Stimulated activated naive B cell treated with anti-CD40 and anti-IgM and Interleukin-4, amounts not matched to agents 10 μg/mL and 1 μg/mL and 100 μg/mL, for 72 hours (primary cell): ENCODE measurements around the gene IGF1.

ENCODE experiments used
- ATAC-seq, 2 donors: fragments of 150-1000 bp; cut with Tn5 transposase; replicated peaks; 2 replicates each; pipeline ENCODE4 v1.10.0; 2021; ENCODE audit warnings: moderate library complexity in 1 of 2
- DNase-seq: peaks from one replicate; pipeline ENCODE4 v3.0.0; 2021
- H3K27ac Mint-ChIP-seq: one replicate; pipeline ENCODE4 v1.8.0; 2022; ENCODE audit warnings: mild to moderate bottlenecking, mixed read lengths
- H3K27me3 Mint-ChIP-seq, 2 donors: one replicate each; pipeline ENCODE4 v1.8.0; 2022; ENCODE audit warnings: mixed read lengths in 2 of 2
- H3K36me3 Mint-ChIP-seq, 2 donors: one replicate each; pipeline ENCODE4 v1.8.0; 2022; ENCODE audit warnings: mixed read lengths in 2 of 2, mild to moderate bottlenecking in 1 of 2
- H3K4me1 Mint-ChIP-seq, 2 donors: one replicate each; pipeline ENCODE4 v1.8.0; 2022; ENCODE audit warnings: mixed read lengths in 2 of 2, mild to moderate bottlenecking in 1 of 2
- H3K4me3 Mint-ChIP-seq, 2 donors: one replicate each; pipeline ENCODE4 v1.8.0; 2022; ENCODE audit warnings: mild to moderate bottlenecking in 2 of 2, mixed read lengths in 2 of 2, moderate library complexity in 1 of 2
- H3K9me3 Mint-ChIP-seq, 2 donors: one replicate each; pipeline ENCODE4 v1.8.0; 2022; ENCODE audit warnings: mixed read lengths in 2 of 2, mild to moderate bottlenecking in 1 of 2

Gene IGF1

DNA sequence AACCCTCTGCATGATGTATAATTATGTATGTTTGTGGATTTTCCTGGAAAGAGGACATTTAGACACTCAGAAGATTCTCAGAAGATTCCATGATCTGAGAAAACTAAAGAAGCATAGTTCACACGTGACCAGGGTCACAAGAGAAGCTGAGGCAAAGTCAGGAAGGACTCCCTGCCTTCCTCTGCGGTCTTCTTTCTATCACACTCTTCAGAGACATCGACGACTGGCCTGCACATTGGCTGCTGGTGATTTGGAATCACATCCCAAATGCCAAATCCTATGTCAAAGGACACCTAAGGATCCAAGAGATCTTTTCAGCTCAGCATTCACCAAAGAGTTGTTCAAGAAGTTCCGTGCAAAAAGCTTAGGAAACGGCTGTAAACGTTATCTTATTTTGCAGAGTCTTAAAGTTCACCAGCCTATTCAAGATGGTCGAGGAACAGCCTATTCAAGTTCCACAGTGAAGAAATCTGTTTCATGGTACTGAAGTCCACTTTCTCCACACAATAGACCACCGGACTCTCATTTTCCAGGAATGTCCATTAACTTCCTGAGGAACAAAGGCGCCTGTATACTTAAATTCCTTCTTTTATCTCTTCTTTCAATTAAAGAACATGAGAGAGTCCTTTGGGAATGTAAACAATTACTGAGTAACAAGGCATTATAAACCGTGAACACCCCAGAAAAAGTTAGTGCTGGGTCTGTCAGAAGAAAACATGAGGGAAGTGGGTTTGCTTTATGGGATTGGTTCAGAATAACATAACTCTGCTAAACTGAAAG, 42.1 kb downstream of the IGF1 start:
- Mint-ChIP-seq H3K4me3 (no peak overlapping the region), H3K4me1 (no peaks in the 10 kb centered on the region), H3K9me3 (no peaks in the 10 kb centered on the region), H3K36me3 (no peaks in the 10 kb centered on the region), H3K27ac (no peak overlapping the region), H3K27me3 (peaks cover 0 to 21% of the 10 kb centered on the region in 2 donors)
- DNase-seq = no peak
- no peak for ATAC-seq

DNA sequence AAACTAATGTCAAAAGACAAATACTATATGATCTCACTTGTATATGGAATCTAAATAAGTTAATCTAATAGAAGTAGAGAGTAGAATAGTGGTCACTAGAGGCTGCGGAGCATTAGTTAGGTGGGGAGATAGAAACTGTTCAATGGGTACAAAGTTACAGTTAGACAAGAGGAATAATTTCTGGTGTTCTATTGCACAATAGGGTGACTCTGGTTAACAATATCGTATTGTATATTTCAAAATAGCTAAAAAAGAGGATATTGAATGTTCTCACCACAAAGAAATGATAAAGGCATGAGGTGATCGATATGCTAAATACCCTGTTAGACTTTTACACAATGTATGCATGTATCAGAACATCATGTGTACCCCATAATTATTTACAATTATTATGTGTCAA, 42.9 kb downstream of the IGF1 start:
- Mint-ChIP-seq H3K27me3 (peaks cover 0 to 21% of the 10 kb centered on the region in 2 donors), H3K4me3 (no peak overlapping the region), H3K4me1 (no peaks in the 10 kb centered on the region), H3K27ac (no peak overlapping the region), H3K36me3 (no peaks in the 10 kb centered on the region), H3K9me3 (no peaks in the 10 kb centered on the region)
- DNase-seq = no peak
- ATAC-seq = no peak

DNA sequence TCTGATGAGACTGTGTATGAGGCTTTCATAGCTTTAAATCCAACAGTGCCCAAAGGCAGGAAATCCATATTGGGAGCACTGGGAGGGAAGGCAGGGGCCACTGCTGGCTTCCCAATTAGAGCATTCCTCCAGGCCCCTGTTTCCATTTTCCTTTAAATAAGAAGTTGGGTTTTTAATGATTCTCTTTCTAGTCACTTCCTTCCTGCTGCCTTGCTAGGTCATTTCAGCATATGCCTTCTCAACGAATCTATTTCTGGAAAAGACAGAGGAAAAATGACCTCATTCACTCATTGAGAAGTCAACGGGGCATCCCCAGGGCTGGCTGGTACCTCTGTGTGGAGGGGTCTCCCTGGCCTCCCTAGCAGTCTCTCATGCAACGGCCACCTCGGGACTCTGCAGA, 43.5 kb downstream of the IGF1 start:
- ATAC-seq (no peak), DNase-seq (no peak)
- Mint-ChIP-seq H3K4me3 (no peak overlapping the region), H3K4me1 (no peaks in the 10 kb centered on the region), H3K9me3 (no peaks in the 10 kb centered on the region), H3K27ac (no peak overlapping the region), H3K36me3 (no peaks in the 10 kb centered on the region), H3K27me3 (peaks cover 0 to 21% of the 10 kb centered on the region in 2 donors)

DNA sequence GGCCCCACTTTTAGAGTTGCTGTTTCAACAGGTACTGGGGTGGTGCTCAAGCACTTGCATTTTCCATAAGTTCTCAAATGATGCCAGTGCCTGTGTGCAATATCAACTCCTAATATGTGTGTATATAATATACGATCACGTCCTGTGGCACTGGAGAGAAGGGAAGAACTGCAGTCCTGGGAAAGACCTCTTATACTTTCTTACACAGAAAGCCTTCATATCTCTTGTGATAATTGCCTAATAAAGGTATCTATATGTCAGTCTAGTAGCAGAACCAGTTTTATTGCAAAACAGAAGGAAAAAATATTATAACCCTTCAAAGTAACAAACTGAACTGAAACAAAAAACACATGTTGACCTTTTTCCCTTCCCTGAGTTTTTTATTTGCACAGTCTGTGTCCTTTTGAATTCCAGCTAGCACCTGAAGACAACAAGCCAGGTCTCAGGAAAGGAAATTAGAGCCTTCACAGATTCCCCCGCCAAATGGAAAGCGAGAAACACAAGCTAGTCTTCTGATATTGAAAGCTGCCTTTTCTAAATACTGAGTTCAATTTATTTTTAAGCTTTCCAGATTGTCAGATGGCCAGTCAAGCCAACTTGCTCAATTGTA, 44.4 kb downstream of the IGF1 start:
- DNase-seq (no peak), ATAC-seq (no peak)
- Mint-ChIP-seq H3K36me3 (no peaks in the 10 kb centered on the region), H3K4me1 (no peaks in the 10 kb centered on the region), H3K27me3 (peaks cover 0 to 18% of the 10 kb centered on the region in 2 donors), H3K4me3 (no peak overlapping the region), H3K9me3 (no peaks in the 10 kb centered on the region), H3K27ac (no peak overlapping the region)

DNA sequence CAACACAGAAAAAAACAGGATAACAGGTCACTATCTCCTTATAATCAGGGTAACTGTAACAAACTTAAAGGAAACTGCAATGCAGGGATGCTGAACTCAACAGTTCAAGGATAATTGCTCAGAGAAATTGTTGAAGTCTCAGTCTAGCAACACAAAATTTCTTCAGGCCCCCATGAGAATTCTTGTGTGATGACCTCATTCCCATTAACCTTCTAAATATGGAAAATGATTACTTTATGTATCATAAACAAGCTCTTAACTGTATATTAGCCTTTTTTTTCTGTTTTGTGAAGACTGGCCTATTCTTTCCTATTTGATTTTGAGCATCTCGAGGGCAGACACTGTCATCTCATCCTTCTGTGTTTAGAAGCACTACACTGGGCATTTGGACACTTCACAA, 47.1 kb downstream of the IGF1 start:
- Mint-ChIP-seq H3K4me1 (no peaks in the 10 kb centered on the region), H3K4me3 (no peak overlapping the region), H3K9me3 (no peaks in the 10 kb centered on the region), H3K36me3 (no peaks in the 10 kb centered on the region), H3K27ac (no peak overlapping the region), H3K27me3 (peaks cover 0 to 13% of the 10 kb centered on the region in 2 donors)
- DNase-seq = no peak
- no peak for ATAC-seq

DNA sequence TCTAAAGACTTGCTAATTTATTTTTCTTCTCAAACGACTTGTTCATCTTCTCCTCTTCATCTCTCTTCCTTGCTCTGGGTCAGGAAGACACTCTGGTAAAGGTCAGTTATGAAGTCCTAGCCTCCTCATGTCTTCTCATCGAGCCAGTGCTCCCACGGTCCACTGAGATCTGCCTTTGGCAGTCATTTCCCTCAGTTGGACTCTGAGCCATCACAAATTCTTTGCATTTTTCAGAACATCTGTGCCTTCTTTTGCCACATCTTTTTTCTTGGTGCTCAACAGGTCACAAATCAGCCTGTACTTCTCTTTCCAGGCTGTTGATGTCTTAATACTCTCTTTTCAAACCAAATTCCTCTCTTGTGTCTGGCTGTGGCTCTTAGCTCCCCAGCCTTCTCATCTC, 49.7 kb downstream of the IGF1 start:
- no peak for ATAC-seq
- no peaks in the 10 kb centered on the region for H3K4me1 Mint-ChIP-seq
- peaks cover 0 to 7% of the 10 kb centered on the region in 2 donors for H3K27me3 Mint-ChIP-seq

DNA sequence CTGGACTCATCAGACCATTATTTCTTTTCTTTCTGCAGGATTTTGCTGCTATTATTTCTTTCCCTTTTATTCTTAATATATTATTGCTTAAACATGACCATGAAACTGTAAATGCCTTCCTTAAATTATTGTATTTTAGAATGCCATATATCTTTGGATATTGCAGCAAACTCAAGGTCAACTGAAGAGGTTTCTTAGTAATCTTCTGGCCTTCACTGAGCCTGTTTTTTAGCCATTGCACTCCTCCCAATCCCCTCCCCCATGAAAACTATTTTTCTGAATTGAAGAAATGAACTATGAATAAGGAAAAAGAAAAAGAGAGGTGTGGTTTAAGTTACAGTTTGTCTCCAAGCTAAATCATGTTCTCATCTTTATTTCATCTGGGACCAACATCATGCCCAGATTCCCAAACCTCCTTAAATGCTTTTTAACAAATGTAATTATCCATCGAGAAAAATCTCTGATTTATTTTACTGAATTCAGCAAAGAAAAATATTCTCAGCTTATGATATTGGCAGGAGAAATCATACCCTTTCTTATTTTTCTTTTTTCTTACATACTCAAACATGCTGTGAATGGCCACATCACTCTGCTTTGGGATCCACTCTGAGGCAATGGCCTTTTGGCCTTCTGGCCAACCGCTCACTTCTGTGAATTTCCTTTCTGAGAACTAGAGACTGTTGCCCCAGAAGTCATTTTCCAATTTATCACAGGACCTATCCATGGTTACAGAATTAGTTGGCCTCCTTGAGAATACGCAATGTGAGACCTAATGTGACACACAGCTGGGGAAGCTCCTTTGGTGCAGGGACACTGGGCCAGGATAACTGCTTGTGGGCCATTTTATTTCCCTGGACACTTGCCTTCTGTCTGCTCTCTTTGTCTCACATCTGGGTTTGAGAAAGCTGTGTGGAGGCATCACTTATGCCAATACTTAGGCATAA, 50.9 kb downstream of the IGF1 start:
- Mint-ChIP-seq H3K4me1 (no peaks in the 10 kb centered on the region), H3K27ac (no peak overlapping the region)
- ATAC-seq = no peak

More for the DNA sequence above, 49.7 kb downstream of the IGF1 start:
- no peaks in the 10 kb centered on the region for H3K36me3 Mint-ChIP-seq
- DNase-seq = no peak
- H3K4me3 Mint-ChIP-seq = no peak overlapping the region
- H3K9me3 Mint-ChIP-seq = no peaks in the 10 kb centered on the region
- no peak overlapping the region for H3K27ac Mint-ChIP-seq

DNA sequence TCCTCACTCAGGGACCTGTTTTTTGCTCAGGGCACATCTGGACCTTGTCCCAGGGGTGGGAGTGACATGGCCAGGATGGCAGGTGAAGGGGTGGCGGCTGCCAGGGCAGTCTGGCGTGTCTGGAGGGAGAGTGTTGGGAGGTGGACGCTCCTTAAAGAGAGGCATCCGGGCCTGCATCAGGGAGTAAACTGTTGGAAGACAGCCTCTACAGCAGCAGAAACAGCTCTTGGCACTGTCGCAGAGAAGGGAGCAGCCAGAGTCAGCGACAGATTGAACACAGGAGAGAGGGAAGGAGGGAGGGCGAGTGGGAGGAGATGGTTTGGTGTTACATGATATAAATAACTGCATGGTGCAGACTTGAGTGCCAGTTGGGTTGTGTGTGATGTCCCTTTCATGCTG, 52.8 kb downstream of the IGF1 start:
- no peak overlapping the region for H3K27ac Mint-ChIP-seq
- DNase-seq (no peak), ATAC-seq (no peak)
- H3K36me3 Mint-ChIP-seq = no peaks in the 10 kb centered on the region
- H3K27me3 Mint-ChIP-seq = peaks cover 5 to 13% of the 10 kb centered on the region in 2 donors
- no peak overlapping the region for H3K4me3 Mint-ChIP-seq
- H3K9me3 Mint-ChIP-seq = no peaks in the 10 kb centered on the region
- no peaks in the 10 kb centered on the region for H3K4me1 Mint-ChIP-seq

More for the DNA sequence above, 50.9 kb downstream of the IGF1 start:
- DNase-seq = no peak
- Mint-ChIP-seq H3K27me3 (peaks cover 5 to 13% of the 10 kb centered on the region in 2 donors), H3K9me3 (no peaks in the 10 kb centered on the region), H3K4me3 (no peak overlapping the region), H3K36me3 (no peaks in the 10 kb centered on the region)

DNA sequence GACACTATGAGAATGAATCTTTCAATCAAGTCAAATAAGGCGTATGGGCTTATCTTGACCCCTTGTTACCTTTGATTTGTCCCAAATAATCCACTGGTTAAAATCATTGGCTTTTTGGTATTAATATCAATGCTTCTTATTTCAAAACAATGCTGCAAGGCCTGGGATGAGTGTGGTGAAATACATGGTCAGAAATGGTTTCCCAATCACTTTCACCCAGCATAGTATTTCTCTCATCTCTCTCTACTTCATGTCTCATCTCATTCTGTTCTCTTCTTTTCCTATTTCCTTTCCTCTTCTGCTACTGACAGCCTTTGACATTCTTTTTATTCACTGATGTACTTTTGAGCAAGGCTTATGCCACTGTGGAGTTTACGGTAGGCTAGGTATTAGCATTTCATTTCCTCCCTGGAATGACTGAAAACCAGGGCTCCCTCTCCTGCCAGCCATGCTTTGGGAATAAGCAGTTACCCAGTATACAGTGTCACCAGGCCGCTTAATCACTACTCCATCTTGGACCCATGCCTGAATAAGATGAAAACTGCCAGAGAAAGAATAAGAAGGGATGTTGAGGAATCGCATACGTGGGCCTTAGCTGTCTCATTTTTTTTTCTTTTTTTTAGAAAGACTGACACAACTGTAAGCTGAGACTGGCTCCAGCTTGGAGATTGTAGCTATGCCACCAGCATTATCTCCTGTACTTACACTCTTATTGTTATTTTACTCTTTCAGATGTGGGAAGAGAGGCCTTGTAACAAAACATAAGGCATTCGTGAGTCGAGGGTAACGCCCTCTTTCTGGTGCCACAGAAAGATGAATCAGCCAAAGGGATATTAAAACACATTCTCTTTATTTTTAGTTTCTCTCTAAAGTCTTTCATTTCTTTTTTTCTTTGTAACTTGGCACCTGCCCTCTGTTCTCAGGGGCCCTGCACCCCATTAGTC, 53.5 kb downstream of the IGF1 start:
- Mint-ChIP-seq H3K9me3 (no peaks in the 10 kb centered on the region), H3K27ac (no peak overlapping the region), H3K36me3 (no peaks in the 10 kb centered on the region), H3K4me1 (no peaks in the 10 kb centered on the region), H3K4me3 (no peak overlapping the region), H3K27me3 (peaks cover 5 to 13% of the 10 kb centered on the region in 2 donors)
- ATAC-seq = no peak
- no peak for DNase-seq

DNA sequence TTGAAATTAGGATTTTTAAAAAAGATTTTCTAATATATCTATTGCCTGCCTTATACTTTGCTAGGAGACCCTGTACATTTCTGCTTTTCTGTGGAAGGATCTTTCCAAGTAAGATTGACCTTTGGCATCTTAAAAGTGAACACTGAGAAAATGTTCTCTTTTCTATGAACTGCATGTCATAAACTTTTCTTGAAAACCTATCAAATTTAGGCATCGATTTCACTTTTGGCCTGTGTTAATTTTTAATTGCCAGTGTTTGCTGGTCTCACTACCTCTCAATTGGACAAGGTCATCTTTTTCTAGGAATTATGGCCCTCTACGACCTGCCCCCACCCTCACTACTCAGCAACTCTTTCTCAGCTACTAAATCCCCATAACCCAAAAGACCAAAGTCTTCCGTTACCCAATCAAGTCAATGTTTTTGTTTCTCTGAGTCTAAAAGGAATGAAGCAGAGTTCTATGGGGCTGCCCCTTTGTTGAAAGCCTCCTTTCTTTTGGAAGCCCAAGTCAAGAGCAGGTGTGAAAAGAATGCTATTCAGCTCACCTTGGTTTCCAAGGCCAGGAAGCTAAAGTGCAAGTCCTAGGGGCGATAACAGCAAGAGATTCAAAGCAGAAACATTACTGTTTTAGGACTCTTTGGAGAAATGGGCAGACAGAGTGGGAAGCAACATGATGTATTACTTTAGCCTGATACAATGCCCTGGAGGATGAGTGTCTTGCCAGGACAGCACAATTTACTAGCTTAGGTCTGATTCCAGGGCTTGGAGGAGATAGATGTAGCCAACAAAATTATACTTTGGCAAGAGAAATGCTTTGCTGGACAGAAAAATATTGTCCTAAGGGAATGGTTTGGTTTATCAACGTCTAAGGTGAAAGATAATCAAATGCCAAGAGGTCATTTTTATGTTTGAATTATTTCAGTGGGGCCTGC, 55.0 kb downstream of the IGF1 start:
- H3K9me3 Mint-ChIP-seq = no peaks in the 10 kb centered on the region
- peaks cover 5 to 6% of the 10 kb centered on the region in 2 donors for H3K27me3 Mint-ChIP-seq
- no peaks in the 10 kb centered on the region for H3K36me3 Mint-ChIP-seq
- ATAC-seq = no peak
- no peaks in the 10 kb centered on the region for H3K4me1 Mint-ChIP-seq
- H3K27ac Mint-ChIP-seq = no peak overlapping the region
- no peak overlapping the region for H3K4me3 Mint-ChIP-seq
- DNase-seq = no peak

DNA sequence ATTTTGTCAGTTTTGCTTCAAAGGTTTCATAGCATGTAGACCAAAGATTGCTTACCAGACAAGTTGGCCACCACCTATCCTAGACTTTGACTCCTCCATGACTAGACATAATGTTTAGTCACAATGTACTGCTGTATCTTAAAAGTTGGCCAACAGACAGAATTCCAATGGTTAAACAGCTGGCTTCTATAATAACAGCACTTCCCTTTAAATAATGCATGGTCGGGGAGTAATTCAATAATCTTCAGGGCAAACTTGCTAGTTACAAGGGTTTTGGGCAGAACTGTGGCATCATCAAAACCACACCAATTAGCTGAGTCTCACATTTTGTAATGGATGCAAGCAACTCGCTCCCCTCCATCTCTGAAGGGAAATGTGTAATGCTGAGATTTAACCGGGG, 56.9 kb downstream of the IGF1 start:
- ATAC-seq (no peak), DNase-seq (no peak)
- no peak overlapping the region for H3K4me3 Mint-ChIP-seq
- H3K9me3 Mint-ChIP-seq = no peaks in the 10 kb centered on the region
- H3K27ac Mint-ChIP-seq = no peak overlapping the region
- H3K36me3 Mint-ChIP-seq = no peaks in the 10 kb centered on the region
- H3K27me3 Mint-ChIP-seq = peaks cover 5 to 6% of the 10 kb centered on the region in 2 donors
- no peaks in the 10 kb centered on the region for H3K4me1 Mint-ChIP-seq

DNA sequence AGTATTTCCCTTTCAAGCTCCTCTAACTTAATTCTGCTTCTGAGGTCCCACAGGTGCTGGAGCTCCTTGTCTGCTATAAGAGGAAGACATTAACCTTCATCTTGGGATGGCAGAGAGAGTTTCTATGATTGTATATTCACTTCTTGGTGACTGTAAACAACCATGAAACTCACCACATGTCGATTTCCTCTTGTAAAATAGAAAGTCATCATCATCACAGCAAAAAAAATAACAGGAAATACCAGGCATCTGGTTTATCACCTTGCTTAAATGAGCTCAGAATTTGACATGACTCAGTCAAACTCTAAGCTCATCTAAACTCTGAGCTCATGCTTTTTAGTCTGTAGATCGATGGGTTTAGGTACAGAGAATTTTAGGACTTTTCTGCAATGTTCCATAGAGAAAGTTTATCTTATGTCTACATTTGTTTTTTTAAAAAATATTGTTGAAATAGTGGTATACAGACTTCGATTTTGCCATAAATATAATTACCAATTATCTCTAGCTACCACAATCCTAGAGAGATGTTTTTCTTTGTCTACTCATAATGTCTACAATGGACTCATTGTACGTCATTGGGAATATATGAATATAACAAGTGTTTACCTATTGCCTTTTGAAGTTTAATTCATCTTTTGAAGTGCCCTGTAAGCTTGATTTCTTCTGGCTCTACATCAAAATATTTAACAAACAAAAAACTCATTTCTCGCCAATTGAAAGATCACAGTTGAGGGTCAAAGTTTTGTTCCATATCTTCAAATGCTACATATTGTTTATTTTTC, 58.4 kb downstream of the IGF1 start:
- DNase-seq = no peak
- Mint-ChIP-seq H3K27me3 (peaks cover 6 to 10% of the 10 kb centered on the region in 2 donors), H3K27ac (no peak overlapping the region), H3K36me3 (no peaks in the 10 kb centered on the region), H3K9me3 (no peaks in the 10 kb centered on the region), H3K4me1 (no peaks in the 10 kb centered on the region), H3K4me3 (no peak overlapping the region)
- ATAC-seq = no peak
